Neural cell (in vitro differentiated cells): Measurements from ENCODE around the gene C21orf58. TPM values are rescaled to one million over a fixed set of nuclear protein-coding genes. Genes with fewer than 3 reads are reported as not detected.

Source experiments
- H2AFZ ChIP-seq: fragments of 200-600, 300-800 bp; sonication (generic), shearing (Covaris generic); 2 replicates; pipeline ENCODE4 v1.6.0; 2014; ENCODE audit warnings: low read depth, mild to moderate bottlenecking, antibody characterized with exemption, low read length, moderate library complexity
- H3F3A ChIP-seq: fragments of 200-600 bp; shearing (Covaris generic); 2 replicates; pipeline ENCODE4 v1.6.1; 2016; ENCODE audit warnings: mild to moderate bottlenecking, moderate library complexity, mixed read lengths, antibody characterized with exemption, low read length; ENCODE audit not compliant: insufficient read depth, poor library complexity, severe bottlenecking
- H3K27ac ChIP-seq: fragments of 200-600, 300-800 bp; sonication (generic), shearing (Covaris generic); 2 replicates; pipeline ENCODE4 v1.5.1; 2014; ENCODE audit warnings: mild to moderate bottlenecking, low read length, moderate library complexity
- H3K27me3 ChIP-seq: fragments of 300-800, 200-600 bp; sonication (generic), shearing (Covaris generic); 2 replicates; pipeline ENCODE4 v1.6.0; 2014; ENCODE audit warnings: mild to moderate bottlenecking, low read depth, low read length, moderate library complexity; ENCODE audit not compliant: insufficient read depth
- H3K36me3 ChIP-seq: fragments of 300-800, 200-600 bp; sonication (generic), shearing (Covaris generic); 2 replicates; pipeline ENCODE4 v1.5.1; 2014; ENCODE audit warnings: mild to moderate bottlenecking, antibody characterized with exemption, low read length, moderate library complexity; ENCODE audit not compliant: insufficient read depth
- H3K4me2 ChIP-seq: fragments of 300-800, 200-600 bp; sonication (generic), shearing (Covaris generic); 2 replicates; pipeline ENCODE4 v1.6.0; 2014; ENCODE audit warnings: mild to moderate bottlenecking, low read length
- H3K4me3 ChIP-seq: fragments of 300-800, 200-600 bp; sonication (generic), shearing (Covaris generic); 2 replicates; pipeline ENCODE4 v1.5.1; 2014; ENCODE audit warnings: mild to moderate bottlenecking, low read length, moderate library complexity
- H3K79me2 ChIP-seq: fragments of 200-600 bp; shearing (Covaris generic); replicated peaks from 2 replicates; pipeline ENCODE4 v1.6.0; 2014; ENCODE audit warnings: mild to moderate bottlenecking, low read length, moderate library complexity; ENCODE audit not compliant: insufficient read depth
- H3K9ac ChIP-seq: fragments of 300-800, 200-600 bp; sonication (generic), shearing (Covaris generic); 2 replicates; pipeline ENCODE4 v1.6.1; 2016; ENCODE audit warnings: mild to moderate bottlenecking, low read length, mixed read lengths
- H3K9me2 ChIP-seq: fragments of 200-600 bp; shearing (Covaris generic); 2 replicates; pipeline ENCODE4 v1.6.1; 2016; ENCODE audit warnings: mild to moderate bottlenecking, low read length, mixed read lengths; ENCODE audit not compliant: insufficient read depth
- H3K9me3 ChIP-seq: fragments of 200-600, 300-800 bp; sonication (generic), shearing (Covaris generic); 2 replicates; pipeline ENCODE4 v1.6.1; 2016; ENCODE audit warnings: mild to moderate bottlenecking, mixed run types, low read length, moderate library complexity, mixed read lengths
- H4K20me1 ChIP-seq: fragments of 200-600 bp; shearing (Covaris generic); 2 replicates; pipeline ENCODE4 v1.6.1; 2016; ENCODE audit warnings: mild to moderate bottlenecking, mixed run types; ENCODE audit not compliant: insufficient read depth
- SMC3 ChIP-seq: fragments of 450-650 bp; conservative IDR thresholded peaks from 2 replicates; pipeline ENCODE4 v1.6.1; 2014; ENCODE audit warnings: antibody characterized with exemption, mild to moderate bottlenecking, moderate library complexity; ENCODE audit not compliant: poor library complexity
- polyA plus RNA-seq: library from polyadenylated mRNA; depleted of rRNA; stranded (reverse); fragments of >200 nt; gene quantifications from 2 replicates; pipeline ENCODE4 v1.2.3, GENCODE V29; 2014

The C21orf58 gene
- polyA plus RNA-seq, 1 donor from 2014 or later = 3.0 TPM

DNA sequence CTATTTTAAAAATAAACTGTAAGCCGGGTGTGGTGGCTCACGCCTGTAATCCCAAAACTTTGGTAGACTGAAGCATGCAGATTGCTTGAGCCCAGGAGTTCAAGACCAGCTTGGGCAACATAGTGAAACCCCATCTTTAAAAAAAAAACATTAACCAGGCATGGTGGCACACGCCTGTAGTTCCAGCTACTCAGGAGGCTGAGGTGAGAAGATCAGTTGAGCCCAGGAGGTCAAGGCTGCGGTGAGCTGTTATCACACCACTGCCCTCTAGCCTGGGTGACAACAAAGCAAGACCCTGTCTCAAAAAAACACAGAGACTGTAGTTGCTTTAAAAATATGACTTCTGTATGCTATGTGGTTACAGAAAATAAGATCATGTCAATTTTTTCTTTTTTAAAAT, 70.8 kb downstream of the C21orf58 start:
- Histone ChIP-seq H3F3A (no peaks in the 10 kb centered on the region), H3K9ac (no peak overlapping the region), H3K27me3 (no peaks in the 10 kb centered on the region), H3K36me3 (peaks cover 10% of the 10 kb centered on the region), H4K20me1 (no peaks in the 10 kb centered on the region), H3K27ac (no peak overlapping the region), H2AFZ (no peak overlapping the region), H3K9me3 (no peaks in the 10 kb centered on the region), H3K9me2 (no peaks in the 10 kb centered on the region), H3K4me3 (no peak overlapping the region), H3K79me2 (no peaks in the 10 kb centered on the region), H3K4me2 (no peak overlapping the region)
- TF ChIP-seq SMC3 = no peak

Other genes starting within 250 kb of the C21orf58 start
- not detected in 2 replicates for gene COL6A2, start 225.8 kb downstream of the C21orf58 start, polyA plus RNA-seq
- gene FTCD, start 168.3 kb downstream of the C21orf58 start, polyA plus RNA-seq = 1.4 and 2.0 TPM in 2 replicates
- gene SPATC1L, start 139.4 kb downstream of the C21orf58 start, polyA plus RNA-seq = 14.8 and 20.6 TPM in 2 replicates
- 101 and 123 TPM in 2 replicates for gene LSS, start 95.1 kb downstream of the C21orf58 start, polyA plus RNA-seq
- gene MCM3AP, start 38.3 kb downstream of the C21orf58 start, polyA plus RNA-seq = 74.2 and 90.7 TPM in 2 replicates
- gene YBEY, start 37.5 kb downstream of the C21orf58 start, polyA plus RNA-seq = 88.4 and 95.3 TPM in 2 replicates
- 28.2 and 45.1 TPM in 2 replicates for gene PCNT, start 286 bp upstream of the C21orf58 start, polyA plus RNA-seq
- 45.0 and 53.4 TPM in 2 replicates for gene DIP2A, start 135.0 kb upstream of the C21orf58 start, polyA plus RNA-seq